Measurements from ENCODE around the gene ATCAY. TPM values are rescaled to one million over a fixed set of nuclear protein-coding genes. Genes with fewer than 3 reads are reported as not detected.

The ATCAY gene
- total RNA-seq, 2 donors from 2014 or later, result 0.58 to 2.8 TPM

DNA sequence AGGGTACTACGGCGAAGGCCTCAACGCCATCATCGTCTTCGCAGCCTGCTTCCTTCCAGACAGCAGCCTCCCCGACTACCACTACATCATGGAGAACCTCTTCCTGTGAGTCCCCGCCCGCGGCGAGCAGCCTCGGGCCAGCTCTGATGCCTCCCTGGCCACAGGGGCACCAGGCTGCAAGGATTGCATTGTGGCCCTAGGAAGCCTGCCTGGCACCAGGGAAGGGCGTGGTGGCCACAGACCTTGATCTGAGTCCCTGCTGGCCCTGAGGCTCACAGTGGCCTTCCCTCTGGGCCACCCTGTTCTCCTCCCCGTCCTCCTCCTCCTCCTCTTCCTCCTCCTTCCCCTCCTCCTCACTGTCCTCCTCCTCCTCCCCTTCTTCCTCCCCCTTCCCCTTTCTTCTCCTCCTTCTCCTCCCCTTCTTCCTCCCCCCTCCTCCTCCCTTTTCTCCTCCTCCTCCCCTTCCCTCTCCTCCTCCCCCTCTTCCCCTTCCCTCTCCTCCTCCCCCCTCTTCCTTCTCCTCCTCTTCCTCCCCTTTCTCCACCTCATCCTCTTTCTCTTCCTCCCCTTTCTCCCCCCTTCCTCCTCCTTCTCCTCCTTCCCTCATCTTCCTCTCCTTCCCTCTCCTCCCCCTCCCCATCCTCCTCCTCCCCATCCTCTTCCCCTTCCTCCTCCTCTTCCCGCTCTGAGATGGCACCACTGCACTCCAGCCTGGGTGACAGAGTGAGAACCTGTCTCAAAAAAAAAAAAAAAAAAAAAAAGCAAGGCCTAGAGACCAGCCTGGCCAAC is 28.0 kb downstream of the ATCAY start:
- Histone ChIP-seq H3K36me3 (ENCODE audit: control insufficient read depth, insufficient read depth, low read length) (no peaks in the 10 kb centered on the region), H3K9ac (ENCODE audit: extremely low read depth, low read length, poor library complexity, severe bottlenecking) (no peak overlapping the region), H3K4me3 (ENCODE audit: low read length) (no peak overlapping the region), H3K9me3 (ENCODE audit: control insufficient read depth, low read length) (peaks cover 11% of the 10 kb centered on the region), H3K4me1 (ENCODE audit: control insufficient read depth, insufficient read depth, low read length) (no peaks in the 10 kb centered on the region), H3K27me3 (ENCODE audit: control insufficient read depth, insufficient read depth, low read length, poor library complexity, severe bottlenecking) (no peaks in the 10 kb centered on the region), H3K27ac (ENCODE audit: low read depth, low read length) (no peak overlapping the region)
- Mint-ChIP-seq H3K4me3 (no peak overlapping the region), H3K27ac (no peak overlapping the region), H3K9me3 (peaks cover 19% of the 10 kb centered on the region), H3K27me3 (ENCODE audit: insufficient read depth) (no peaks in the 10 kb centered on the region), H3K4me1 (no peaks in the 10 kb centered on the region), H3K36me3 (ENCODE audit: low read depth) (peaks cover 7% of the 10 kb centered on the region)
- no peak for DNase-seq
- no peak for TF ChIP-seq CTCF (conservative IDR thresholded peaks at IDR 0.05)
- WGBS, 2 experiments (ENCODE audit: insufficient coverage in 1 of 2, insufficient read length in 1 of 2), result 88 to 96% methylated on average over 3 to 13 of the region's 14 CpGs

DNA sequence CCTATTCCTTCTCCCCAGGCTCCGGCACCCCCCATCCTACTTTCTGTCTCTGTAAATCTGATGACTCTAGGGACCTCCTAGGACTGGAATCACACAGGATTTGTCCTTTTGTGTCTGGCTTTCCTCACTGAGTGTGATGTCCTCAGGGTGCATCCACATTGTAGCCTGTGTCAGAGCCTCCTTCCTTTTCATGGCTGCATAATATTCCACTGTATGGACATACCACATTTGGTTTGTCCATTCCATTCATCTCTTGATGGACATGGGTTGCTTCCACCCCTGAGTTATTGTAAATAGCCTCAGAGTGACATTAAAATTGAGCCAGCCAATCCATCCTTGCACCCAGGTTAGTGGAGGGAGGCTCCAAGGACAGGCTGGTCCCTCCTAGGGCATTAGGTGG is 29.6 kb downstream of the ATCAY start:
- no peak overlapping the region for H3K27ac Mint-ChIP-seq
- no peak overlapping the region for H3K4me3 Mint-ChIP-seq
- 92 to 100% methylated on average over 1 of the region's 1 CpG for WGBS, 2 experiments (ENCODE audit: insufficient coverage in 1 of 2, insufficient read length in 1 of 2)
- Histone ChIP-seq H3K9ac (ENCODE audit: extremely low read depth, low read length, poor library complexity, severe bottlenecking) (no peak overlapping the region), H3K9me3 (ENCODE audit: control insufficient read depth, low read length) (peaks cover 11% of the 10 kb centered on the region), H3K36me3 (ENCODE audit: control insufficient read depth, insufficient read depth, low read length) (no peaks in the 10 kb centered on the region), H3K4me1 (ENCODE audit: control insufficient read depth, insufficient read depth, low read length) (no peaks in the 10 kb centered on the region), H3K4me3 (ENCODE audit: low read length) (no peak overlapping the region), H3K27ac (ENCODE audit: low read depth, low read length) (no peak overlapping the region), H3K27me3 (ENCODE audit: control insufficient read depth, insufficient read depth, low read length, poor library complexity, severe bottlenecking) (no peaks in the 10 kb centered on the region)
- peaks cover 17% of the 10 kb centered on the region for H3K9me3 Mint-ChIP-seq
- no peaks in the 10 kb centered on the region for H3K4me1 Mint-ChIP-seq
- H3K36me3 Mint-ChIP-seq (ENCODE audit: low read depth), result peaks cover 5% of the 10 kb centered on the region
- H3K27me3 Mint-ChIP-seq (ENCODE audit: insufficient read depth), result no peaks in the 10 kb centered on the region
- no peak for TF ChIP-seq CTCF (conservative IDR thresholded peaks at IDR 0.05)
- no peak for DNase-seq

GRCh38 chr19:3914199-3914598 is 33.7 kb downstream of the ATCAY start:
- TF ChIP-seq CTCF (conservative IDR thresholded peaks at IDR 0.05), result no peak
- Mint-ChIP-seq H3K27ac (no peak overlapping the region), H3K36me3 (ENCODE audit: low read depth) (peaks cover 10% of the 10 kb centered on the region), H3K4me3 (no peak overlapping the region), H3K27me3 (ENCODE audit: insufficient read depth) (no peaks in the 10 kb centered on the region), H3K4me1 (no peaks in the 10 kb centered on the region), H3K9me3 (peaks cover 19% of the 10 kb centered on the region)
- H3K27me3 ChIP-seq (ENCODE audit: control insufficient read depth, insufficient read depth, low read length, poor library complexity, severe bottlenecking), result no peaks in the 10 kb centered on the region
- no peaks in the 10 kb centered on the region for H3K36me3 ChIP-seq (ENCODE audit: control insufficient read depth, insufficient read depth, low read length)
- no peak for DNase-seq
- no peak overlapping the region for H3K9ac ChIP-seq (ENCODE audit: extremely low read depth, low read length, poor library complexity, severe bottlenecking)
- WGBS, 2 experiments (ENCODE audit: insufficient coverage in 1 of 2, insufficient read length in 1 of 2), result 91 to 93% methylated on average over 3 to 9 of the region's 9 CpGs
- H3K9me3 ChIP-seq (ENCODE audit: control insufficient read depth, low read length), result peaks cover 11% of the 10 kb centered on the region
- H3K27ac ChIP-seq (ENCODE audit: low read depth, low read length), result no peak overlapping the region
- H3K4me3 ChIP-seq (ENCODE audit: low read length), result no peak overlapping the region
- no peaks in the 10 kb centered on the region for H3K4me1 ChIP-seq (ENCODE audit: control insufficient read depth, insufficient read depth, low read length)

Data from endodermal cell (in vitro differentiated cells).